NCI-H446 (cell line): Measurements from ENCODE around the gene PPT2.
"Not testable (repeated sequence)": the region's sequence is repeated elsewhere in the genome, so short reads cannot be mapped to it uniquely, and the experiment has no call there.

Experiments used
- DNase-seq, 2 experiments: peaks; one replicate each; lab custom pipeline; 2025; lab: John Stamatoyannopoulos, UW

Gene PPT2

DNA sequence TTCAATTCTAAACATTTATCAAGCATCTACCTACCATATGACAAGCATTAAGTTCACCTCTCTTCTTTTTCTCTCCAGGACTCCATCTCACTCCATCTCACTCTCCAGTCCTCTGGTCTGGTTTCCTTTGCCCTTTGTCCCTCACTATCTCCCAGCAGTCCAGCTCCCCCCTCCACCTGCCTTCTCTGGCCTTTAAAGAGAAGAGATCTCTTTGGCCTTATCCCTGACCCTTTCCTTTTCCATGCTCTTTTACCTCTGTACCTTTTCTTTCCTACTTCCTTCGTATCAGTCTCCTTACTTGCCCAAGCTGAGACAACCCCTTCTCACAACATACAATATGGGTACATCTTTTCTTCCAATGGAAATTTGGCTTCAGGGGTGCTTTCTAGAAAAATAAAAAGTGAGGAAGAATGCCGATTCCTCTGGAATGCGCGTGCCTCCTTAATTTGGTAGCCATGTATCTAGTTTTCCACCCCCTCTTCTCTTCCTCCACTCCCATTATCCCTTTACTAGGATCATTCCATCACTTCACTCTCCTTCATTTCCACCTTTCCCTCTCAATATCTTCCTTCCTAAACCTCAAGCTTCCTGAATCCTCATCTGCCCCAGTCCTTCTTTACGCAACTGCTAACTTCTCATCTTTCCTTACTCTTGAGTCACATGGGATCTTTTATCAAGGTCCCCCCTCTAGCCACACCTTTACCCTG, 22.7 kb downstream of the PPT2 start:
- DNase-seq, result peak in 1 of 2 experiments; percentile 34

DNA sequence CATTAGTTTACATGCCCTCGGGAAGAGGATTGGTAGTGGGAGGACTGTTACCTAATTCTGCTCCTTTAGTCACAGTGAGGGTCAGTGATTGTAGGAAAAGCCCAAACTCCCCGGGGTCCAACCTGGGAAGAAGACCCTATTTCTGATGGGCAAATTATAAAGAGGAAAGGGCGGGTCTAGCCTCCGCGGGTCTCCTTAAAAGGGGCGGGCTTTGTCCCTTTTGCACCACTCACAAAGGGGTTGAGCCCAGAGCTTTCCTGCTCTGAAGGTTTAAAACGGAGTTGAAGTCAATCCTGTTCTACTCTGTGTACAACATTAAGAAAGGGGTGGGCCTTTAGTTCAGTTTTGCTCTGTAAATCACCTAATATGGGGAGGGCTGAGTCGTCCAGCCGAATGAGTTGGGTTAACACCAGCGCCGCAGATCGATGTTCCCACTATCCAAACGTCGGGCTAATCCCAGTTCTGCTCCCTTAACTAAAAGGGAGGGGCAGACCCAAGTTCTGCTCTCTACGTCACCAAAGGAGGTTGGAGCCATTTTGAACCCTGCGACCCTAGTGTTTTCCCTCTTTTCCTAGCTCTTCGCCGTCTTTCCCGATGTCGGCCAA, 23.3 kb downstream of the PPT2 start:
- peak; percentile 80 to 81 for DNase-seq

DNA sequence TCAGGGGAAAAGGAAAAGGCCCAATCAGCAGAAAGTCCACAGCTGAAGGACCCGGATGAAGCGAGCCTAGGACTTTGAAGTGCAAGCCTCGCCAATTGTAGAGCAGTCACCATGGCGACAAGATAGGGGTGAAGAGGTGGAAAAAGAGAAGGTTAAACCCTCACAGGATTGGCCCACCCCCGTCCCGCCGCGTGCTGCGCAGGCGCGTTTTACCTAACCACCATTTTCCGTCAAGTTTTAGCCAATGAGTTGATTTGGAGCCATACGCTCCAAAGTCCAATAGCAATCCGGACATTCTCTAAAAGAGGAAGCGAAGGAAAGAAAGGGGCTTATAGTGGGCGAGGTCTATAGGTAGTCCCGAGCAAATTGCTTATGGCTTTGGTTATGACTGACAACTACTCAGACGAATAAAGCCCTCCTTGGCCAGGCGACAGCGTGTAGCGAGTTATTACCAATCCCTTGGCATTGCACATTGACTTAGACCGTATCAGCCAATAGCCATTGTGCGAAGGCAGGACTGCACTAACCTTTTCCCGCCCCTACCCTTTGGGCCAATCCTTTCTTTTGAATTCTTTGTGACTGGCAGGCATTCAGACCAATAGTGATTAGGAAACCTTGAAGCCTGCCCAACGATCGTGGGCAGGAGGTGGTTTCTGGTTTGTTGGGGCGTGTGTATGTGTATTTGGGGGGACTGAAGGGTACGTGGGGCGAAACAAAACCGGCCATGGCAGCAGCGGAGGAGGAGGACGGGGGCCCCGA, 24.0 kb downstream of the PPT2 start, which contains the start of gene RNF5:
Gene RNF5, plus strand, starts transcription at position 618 of the 759 bp plus-strand sequence. Its CDS starts 107 bp downstream, at position 725.
- DNase-seq, result peak; percentile 100

DNA sequence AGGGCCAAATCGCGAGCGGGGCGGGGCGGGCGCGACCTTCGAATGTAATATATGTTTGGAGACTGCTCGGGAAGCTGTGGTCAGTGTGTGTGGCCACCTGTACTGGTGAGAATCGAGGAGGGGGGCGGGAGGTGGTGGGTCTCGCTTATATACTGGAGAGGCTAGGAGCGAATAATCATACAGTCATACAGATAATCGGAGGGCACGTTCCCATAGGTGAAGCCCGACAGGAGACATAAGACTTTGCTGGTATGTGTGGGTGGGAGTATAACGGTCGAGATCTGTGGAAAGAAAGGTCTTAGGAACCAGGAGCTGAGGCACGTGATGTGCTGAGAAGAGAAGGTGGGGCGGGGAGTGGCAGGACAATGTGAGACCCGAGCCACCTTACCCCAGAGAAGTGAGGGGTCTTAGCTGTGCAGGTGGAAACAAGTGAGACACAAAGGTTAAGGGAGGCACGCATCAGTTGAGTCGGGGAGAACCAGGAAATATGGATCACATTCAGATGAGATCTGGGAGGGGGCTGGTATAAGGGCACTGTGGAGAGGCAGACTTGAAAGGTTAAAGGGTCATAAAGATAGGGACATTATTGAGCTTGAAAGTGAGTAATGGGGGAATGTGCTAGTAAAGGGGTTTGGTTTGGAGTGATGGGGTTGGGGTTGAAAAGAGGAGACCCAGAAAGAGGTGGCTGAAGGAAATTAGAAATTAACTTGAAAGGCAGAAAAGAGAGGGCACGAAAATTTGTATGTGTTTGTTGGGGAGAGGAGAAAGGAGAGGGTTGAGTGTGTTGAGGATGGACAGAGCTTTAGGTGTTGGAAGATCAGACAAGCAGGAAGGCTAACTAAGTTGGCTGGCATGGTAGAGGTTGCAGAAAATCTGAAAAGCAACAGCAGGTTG, 24.9 kb downstream of the PPT2 start:
- DNase-seq, result no peak

DNA sequence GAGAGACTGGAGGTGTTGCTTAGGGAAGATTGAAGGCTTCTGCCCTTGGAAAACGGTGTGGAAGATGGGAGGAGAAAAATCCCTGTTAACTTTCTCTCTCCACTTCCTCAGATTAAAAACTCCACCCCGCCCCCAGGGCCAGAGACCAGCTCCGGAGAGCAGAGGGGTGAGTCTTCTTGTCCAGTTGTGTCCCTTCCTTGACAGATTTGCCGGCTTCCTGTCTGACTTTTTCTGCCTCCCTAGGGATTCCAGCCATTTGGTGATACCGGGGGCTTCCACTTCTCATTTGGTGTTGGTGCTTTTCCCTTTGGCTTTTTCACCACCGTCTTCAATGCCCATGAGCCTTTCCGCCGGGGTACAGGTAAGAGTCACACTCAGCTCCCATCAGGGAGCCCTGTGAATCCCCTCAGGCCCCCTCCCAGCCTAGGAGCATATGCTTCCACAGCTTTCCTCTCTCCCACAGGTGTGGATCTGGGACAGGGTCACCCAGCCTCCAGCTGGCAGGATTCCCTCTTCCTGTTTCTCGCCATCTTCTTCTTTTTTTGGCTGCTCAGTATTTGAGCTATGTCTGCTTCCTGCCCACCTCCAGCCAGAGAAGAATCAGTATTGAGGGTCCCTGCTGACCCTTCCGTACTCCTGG, 25.9 kb downstream of the PPT2 start:
- no peak for DNase-seq

DNA sequence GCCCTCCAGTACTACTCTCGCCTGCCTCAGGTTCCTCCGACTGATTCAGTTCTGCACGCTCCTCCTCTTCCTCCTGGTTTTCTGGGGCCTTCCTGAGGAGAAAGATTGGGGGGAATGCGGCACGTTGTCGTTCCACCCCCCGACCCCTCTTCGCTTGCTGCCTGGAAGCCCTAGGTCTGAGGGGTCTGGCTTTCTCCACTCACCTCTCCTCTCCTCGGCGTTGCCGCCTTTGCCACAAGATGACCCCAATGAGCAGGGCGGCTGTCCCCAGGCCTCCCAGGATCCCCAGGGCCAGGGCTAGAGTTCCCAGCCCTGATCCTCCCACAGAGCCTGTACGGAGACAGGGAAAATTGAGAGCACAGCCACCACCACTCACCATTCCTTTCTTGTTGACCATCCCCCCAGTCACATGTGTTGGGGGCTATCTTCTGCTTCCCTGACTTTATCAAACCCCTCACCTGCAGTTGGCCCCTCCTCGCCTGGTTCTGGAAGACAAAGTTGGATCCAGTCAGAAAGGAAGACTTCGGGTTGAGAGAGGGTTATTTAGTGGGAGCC, 27.3 kb downstream of the PPT2 start:
- DNase-seq, result no peak

DNA sequence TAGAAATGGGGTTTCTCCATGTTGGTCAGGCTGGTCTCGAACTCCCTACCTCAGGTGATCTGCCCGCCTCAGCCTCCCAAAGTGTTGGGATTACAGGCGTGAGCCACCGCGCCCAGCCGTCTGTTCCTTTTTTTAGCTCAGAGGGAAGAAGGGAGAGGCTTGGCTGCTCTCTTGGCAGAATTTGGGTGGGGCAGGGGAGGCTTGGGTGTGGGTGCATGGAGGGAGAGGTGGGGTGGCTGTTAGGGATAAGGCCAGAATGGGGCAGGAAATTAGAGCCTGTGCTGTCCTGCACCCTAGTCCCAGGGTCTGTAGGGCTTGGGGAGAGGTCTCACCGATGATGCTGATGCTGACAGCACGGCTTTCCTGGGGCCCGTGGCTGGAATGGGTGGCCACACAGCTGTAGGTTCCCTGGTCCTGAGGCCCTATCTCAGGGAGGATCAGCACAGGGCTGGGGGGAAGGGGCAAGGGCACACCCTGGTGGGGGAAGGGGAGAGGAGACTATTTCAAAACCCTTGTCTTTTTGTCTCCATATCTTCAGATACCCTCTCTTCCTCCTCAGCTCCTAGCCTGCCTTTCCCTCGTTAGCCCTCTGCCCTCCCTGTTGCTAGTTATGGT, 28.1 kb downstream of the PPT2 start:
- DNase-seq, result no peak

DNA sequence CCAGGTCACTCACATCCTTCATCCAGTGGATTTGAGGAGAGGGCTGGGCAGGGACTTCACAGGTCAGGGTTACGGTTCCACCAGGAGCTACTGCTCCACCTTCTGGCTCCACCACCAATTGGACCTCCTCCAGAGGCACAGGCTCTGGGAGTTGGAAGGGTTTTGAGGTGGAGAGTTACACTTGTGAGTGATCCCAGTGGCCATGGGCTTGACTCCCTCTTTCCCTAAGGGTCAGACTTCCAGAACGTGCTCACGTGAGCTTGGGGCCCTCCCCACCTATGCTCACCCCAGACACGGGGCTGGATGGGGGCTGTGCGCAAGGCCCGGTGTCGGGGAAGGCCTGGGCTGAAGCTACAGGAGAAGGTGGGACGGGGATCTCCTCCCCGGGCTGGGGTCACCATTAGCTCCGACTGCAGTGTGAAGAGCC, 28.6 kb downstream of the PPT2 start:
- DNase-seq, result no peak

DNA sequence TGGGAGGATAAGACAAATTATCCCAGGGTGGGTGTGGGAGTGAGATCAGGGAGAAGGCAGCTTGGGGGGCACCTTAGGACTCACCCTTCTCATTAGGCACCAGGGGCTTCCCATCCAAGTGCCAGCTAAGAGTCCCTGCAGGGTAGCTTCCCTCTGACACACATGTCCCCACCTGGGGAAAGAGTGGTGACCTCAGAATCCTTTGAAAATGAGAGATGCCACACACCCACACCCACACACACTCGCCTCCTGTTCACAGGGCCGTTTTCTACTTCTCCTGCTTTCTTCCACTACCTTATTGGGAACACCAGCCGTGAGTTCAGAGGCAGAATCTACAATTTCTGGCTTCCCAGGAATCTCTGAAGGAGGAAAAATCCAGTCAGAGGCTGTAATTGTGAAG, 29.1 kb downstream of the PPT2 start:
- no peak for DNase-seq

DNA sequence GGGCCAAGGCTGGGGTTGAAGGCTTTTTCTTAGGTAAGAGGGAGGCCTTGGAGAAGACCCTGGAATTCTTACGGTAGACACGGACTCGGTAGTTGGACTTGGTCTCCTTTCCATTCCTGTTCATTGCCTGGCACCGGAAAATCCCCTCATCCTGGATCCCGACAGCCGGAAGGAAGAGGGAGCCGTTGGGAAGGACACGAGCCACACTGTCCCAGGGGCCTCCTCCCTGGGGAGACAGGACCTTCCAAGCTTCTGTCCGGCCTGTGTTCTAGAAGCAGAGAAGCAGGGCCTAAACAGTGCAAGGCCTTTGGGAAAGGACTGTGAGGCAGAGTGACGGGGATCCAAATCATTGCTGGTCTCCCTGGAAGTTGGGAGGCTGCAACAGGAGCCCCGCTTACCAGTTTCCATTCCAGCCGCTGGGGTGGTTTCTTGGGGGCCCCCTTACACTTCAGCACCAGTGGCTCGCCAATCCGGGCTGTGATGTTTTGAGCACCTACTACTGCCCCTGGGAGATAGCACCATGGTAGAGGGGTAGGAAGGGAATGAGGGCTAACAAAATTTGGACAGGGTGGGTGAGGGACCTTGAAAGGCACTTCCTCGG, 29.6 kb downstream of the PPT2 start:
- DNase-seq, result no peak

DNA sequence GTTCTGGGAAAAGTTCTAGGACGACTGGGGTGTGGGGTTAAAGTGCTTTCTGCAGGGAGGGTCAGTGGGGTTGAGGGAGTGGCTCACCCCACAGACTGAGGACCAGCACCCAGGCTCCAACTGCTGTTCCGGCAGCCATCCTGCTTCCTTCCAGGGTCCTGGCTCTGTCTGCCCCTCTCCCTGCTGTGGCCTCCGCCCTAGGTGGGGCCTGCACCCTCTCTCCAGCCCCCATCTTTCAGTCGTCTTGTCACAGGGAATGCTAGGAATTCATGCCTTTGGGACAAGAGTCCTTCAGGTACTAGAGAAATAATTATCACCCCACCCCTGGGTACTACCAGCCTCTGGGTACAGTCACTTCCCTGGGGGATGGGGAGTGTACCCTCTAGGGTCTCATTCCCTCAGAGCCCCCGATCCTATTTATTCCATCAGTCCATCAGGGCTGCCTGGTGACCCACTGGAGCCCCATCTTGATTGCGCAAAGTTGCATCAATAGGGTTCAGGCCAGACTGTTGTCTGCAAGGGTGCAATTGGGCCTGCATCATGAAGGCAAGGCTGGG, 30.2 kb downstream of the PPT2 start, which contains the start of gene AGER:
Gene AGER, minus strand, starts transcription at position 170 of the 557 bp plus-strand sequence. Its CDS starts 31 bp downstream, at position 139.
- no peak for DNase-seq

DNA sequence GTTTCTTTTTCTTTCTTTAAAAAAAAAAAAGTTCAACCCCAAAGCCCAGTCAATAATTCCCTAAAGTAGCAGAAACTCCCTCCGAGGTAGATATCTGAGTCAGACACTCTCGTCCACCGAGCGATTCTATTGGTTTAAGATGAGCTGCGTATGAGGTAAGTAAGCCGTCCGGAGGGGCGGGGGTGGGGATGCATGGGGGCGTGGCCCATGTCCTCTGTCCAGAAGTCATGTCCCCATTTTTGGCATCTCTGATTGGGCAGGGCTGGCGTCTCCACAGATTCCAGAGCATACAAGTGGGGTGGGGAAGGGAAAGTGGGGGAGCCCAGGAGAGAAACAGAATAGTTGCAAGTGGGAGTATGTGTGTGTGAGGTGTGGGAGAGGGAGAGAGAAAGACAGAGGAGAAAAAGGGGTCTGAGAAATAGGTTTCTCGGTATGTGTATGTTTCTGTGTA, 31.8 kb downstream of the PPT2 start:
- DNase-seq, result not testable (repeated sequence)

DNA sequence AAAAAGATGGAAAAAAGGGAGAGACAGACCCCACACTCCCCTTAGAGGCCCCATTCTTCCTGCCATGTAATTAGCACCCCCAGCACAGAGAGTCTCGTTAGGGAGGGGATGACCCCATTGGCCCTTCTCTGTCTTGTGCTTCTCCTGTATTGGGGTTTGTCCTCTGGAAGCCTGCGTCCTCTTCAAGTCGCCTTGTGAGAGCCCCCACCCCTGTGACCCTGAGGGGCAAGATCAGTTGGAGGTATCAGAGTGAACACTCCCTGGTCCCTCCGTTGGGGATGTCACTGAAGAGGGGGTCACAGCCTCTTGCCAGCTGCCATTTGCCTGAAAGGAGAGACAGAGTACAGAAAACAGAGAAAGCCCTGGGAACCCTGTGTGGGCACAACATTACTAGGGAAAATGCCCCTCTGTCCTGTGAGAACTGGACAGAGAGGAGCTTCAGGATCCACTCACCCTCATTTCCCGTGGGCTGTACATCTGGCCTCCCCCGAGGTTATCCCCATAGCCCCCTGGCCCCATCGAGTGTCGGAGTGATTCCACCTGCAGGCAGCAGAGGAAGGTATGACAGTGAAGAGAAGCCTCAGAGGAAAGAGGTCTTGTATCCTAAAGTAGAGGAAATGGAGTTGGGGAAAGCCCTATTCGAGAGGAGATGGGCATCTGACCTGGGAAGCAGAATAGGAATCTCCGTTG, 32.4 kb downstream of the PPT2 start:
- DNase-seq, result not testable (repeated sequence)

DNA sequence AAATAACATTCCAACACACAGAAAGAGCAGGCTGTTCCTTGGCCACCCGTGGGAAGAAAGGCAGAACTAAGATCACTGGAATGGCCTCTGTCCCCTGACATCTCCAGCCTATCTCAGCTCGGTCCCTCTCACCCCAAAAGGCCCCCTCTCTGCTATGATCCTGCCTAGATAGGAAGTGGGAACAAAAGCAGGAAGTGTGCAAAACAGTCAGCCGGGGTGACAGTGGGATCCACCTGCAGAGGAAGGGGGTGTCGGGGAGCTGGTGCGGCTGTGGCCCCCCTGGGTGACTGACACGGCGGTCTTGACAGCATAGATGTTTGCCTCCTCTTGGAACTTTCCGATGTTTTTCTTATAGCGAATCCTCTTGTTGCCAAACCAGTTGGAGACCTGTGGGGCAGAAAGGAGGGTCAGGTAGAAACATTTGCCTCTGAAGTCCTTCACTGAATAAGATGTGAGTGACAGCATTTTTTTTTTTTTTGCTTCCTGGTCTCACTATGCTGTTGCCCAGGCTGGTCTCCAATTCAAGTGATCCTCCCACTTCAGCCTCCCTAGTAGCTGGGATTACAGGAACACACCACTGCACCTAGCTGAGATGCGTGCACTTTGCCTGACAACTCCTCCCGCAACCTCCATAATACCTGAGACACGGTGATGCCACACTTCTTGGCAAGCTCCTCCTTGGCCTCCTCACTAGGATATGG, 33.2 kb downstream of the PPT2 start:
- DNase-seq, result no peak

DNA sequence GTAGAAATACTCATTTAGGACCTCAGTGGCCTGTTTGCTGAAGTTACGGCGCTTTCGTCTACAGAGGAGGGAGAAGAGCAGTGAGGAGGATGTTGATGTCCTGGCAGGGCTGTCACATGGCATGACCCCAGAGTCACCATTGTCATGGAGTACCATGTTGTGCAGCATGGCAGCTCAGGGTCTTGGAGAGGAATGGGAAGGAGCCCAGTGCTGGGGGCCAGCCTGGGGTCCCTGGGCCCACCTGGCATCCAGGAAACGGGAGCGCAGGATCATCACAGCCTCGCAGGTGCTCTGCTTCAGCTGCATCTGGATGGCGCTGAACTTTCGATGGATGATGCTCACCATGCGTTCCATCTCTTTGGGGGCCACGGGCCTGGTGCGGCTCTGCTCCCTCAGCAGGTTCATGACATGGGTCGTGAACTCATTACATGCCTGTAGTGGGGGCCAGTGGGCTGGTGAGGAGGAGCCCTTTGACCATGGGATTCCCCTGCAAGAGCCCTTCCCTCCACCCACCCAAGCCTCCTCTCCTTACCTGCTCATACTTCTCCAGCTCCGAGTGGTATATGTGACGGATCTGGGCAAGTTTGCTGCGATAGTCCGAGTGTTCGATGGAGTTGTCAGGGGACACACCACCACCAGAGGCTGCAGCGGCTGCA, 33.9 kb downstream of the PPT2 start:
- DNase-seq, result not testable (repeated sequence)

DNA sequence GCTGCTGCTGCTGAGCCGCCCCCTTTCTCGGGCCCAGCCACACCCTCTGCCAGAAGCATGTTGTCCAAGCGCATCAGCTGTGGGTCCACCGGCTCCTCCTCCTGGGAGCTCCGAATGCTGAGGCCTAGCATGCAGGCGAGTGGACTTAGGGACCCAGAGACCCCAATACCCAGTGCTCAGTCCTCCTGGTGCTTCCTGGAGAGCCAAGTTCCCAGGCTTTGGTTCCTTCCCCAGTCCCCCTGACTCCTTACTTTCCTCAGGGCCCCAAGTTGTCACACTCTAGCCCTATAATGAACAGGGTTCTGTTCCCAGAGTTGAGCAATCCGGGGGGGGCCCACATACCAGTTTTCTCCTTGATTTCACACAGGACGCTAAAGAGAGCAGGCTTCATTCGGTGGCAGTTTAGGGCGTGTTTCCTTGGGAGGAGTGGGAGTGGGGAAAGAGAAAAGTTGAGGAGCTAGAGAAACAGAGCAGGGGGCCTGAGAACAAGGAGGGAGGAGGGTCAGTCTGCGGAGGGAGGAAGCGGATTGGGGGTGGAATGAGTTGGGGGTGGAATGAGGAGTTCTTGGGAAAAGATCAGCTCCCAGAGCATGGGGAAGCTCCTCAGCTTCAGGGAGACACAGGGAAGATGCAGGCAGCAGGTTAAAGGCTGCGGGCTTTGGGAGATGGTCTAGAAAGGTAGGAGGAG, 34.6 kb downstream of the PPT2 start:
- DNase-seq, result no peak

DNA sequence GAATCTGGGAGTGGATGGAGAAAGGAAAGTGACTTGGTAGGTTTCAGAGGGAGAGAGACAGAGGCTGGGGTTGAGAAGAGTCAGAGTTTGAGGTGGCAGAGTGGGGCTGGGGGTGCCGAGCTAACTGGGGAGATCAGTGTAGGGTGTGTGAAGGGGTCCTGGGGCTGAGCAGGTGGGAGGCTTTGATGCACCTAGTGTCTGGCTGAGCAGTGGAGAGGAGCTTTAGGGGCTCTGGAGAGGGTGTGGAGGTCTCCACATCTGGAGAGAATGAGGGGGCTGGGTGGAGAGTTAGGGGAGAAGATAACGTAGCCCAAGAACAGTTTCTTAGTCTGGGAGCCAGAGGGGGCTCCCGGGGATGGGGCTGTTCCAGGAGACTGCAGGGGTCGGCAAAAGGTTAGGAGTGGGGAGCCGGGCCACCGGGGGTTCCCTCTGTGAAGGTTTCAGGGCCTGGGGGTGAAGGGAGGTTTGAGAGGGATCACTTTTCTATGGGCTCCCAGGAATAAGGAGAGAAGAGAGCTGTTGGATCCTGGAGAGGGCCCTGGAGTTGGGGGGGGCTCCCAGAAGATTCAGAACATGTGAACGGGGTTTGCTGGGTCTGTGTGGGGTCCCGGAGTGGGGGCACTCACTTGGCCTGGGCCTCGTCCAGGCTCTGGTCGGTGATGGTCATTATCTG, 35.3 kb downstream of the PPT2 start:
- DNase-seq, result no peak
